ENCODE results near the gene ALDH1L2. TPM values are rescaled to one million over a fixed set of nuclear protein-coding genes. Genes with fewer than 3 reads are reported as not detected.

Gene ALDH1L2
- total RNA-seq, 1 donor from 2014 or later, result 69.2 TPM

DNA sequence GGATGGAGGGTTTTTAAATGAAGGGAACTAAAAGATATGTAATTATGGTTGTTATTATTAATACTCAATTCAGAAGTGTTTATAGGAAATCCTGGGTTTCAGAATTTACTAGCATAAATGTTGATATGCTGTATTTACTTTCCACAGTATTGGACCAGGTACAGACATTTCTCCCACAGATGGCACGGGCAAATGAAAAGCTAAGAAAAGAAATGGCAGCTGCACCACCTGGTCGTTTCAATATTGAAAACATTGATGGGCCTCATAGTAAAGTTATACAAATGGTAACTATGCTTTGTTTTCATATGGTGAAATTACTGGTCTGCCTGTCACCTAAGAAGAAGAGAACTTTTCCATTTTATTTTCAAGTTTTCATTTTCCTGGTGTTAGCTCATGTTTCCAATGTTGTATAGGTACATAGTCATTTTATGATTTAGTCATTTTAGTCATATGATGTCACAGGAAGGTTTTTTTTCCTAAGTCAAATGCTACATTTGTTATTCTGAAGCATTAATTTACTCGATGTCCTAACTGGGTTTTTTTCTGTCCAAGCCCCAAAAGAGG is 92.6 kb downstream of the ALDH1L2 start:
- H3K4me1 ChIP-seq (ENCODE audit: insufficient read depth, low read length), result peaks cover 12% of the 10 kb centered on the region
- H3K27me3 ChIP-seq (ENCODE audit: insufficient read depth, low read length), result no peaks in the 10 kb centered on the region
- Mint-ChIP-seq H3K36me3 (ENCODE audit: low read depth, unreplicated experiment) (peaks cover 32% of the 10 kb centered on the region), H3K4me3 (ENCODE audit: unreplicated experiment) (no peak overlapping the region), H3K27me3 (ENCODE audit: low read depth, unreplicated experiment) (no peaks in the 10 kb centered on the region), H3K9me3 (ENCODE audit: unreplicated experiment) (no peaks in the 10 kb centered on the region), H3K27ac (ENCODE audit: unreplicated experiment) (no peak overlapping the region), H3K4me1 (ENCODE audit: low read depth, unreplicated experiment) (peaks cover 12% of the 10 kb centered on the region)
- DNase-seq (ENCODE audit: low read depth) (no peak), FAIRE-seq (no peak)
- no peak overlapping the region for H3K9ac ChIP-seq (ENCODE audit: low read length)
- H3K4me2 ChIP-seq (ENCODE audit: low read length), result no peak overlapping the region
- no peak for TF ChIP-seq EZH2 (IDR thresholded peaks at IDR 0.05; ENCODE audit: insufficient read depth, low read length)
- TF ChIP-seq, protein P1, sequence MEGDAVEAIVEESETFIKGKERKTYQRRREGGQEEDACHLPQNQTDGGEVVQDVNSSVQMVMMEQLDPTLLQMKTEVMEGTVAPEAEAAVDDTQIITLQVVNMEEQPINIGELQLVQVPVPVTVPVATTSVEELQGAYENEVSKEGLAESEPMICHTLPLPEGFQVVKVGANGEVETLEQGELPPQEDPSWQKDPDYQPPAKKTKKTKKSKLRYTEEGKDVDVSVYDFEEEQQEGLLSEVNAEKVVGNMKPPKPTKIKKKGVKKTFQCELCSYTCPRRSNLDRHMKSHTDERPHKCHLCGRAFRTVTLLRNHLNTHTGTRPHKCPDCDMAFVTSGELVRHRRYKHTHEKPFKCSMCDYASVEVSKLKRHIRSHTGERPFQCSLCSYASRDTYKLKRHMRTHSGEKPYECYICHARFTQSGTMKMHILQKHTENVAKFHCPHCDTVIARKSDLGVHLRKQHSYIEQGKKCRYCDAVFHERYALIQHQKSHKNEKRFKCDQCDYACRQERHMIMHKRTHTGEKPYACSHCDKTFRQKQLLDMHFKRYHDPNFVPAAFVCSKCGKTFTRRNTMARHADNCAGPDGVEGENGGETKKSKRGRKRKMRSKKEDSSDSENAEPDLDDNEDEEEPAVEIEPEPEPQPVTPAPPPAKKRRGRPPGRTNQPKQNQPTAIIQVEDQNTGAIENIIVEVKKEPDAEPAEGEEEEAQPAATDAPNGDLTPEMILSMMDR (IDR thresholded peaks at IDR 0.05; ENCODE audit: insufficient read depth, low read depth, low read length), result no peak
- peaks cover 22% of the 10 kb centered on the region for H4K20me1 ChIP-seq (ENCODE audit: insufficient read depth, low read length)
- H3K9me3 ChIP-seq (ENCODE audit: insufficient read depth, low read depth, low read length), result no peaks in the 10 kb centered on the region
- peaks cover 29% of the 10 kb centered on the region for H3K79me2 ChIP-seq (ENCODE audit: insufficient read depth, low read length)
- H3K36me3 ChIP-seq (ENCODE audit: insufficient read depth, low read length), result peaks cover 21% of the 10 kb centered on the region
- H2AFZ ChIP-seq (ENCODE audit: low read depth, low read length), result no peak overlapping the region
- H3K27ac ChIP-seq (ENCODE audit: low read depth, low read length), result no peak overlapping the region
- H3K4me3 ChIP-seq (ENCODE audit: insufficient read depth, low read depth, low read length), result no peak overlapping the region

DNA sequence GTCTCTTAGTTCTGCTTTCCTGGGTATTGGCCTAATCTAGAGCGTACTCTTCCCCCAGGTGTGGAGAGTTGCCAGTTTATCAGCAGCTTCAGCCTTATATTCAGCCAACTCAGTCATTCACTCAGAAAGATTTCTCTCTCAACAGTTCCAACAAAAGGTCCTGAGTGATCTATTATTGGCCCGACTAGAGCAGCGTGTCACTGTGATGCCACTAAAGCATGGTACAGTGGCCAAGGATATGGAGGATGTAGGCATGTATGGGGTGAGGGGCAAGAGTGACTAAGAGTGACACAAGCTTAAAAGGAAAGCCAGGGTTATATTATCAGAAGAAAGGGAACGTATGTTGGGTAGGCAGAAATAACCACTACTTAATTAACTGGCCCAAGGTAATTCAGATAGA is 93.3 kb downstream of the ALDH1L2 start:
- no peak overlapping the region for H3K4me3 Mint-ChIP-seq (ENCODE audit: unreplicated experiment)
- Histone ChIP-seq H3K9ac (ENCODE audit: low read length) (no peak overlapping the region), H3K9me3 (ENCODE audit: insufficient read depth, low read depth, low read length) (no peaks in the 10 kb centered on the region), H3K79me2 (ENCODE audit: insufficient read depth, low read length) (peaks cover 30% of the 10 kb centered on the region), H4K20me1 (ENCODE audit: insufficient read depth, low read length) (peaks cover 22% of the 10 kb centered on the region), H3K36me3 (ENCODE audit: insufficient read depth, low read length) (peaks cover 19% of the 10 kb centered on the region), H3K4me3 (ENCODE audit: insufficient read depth, low read depth, low read length) (no peak overlapping the region), H3K27ac (ENCODE audit: low read depth, low read length) (no peak overlapping the region), H3K27me3 (ENCODE audit: insufficient read depth, low read length) (no peaks in the 10 kb centered on the region), H2AFZ (ENCODE audit: low read depth, low read length) (no peak overlapping the region), H3K4me2 (ENCODE audit: low read length) (no peak overlapping the region), H3K4me1 (ENCODE audit: insufficient read depth, low read length) (peaks cover 13% of the 10 kb centered on the region)
- peaks cover 12% of the 10 kb centered on the region for H3K4me1 Mint-ChIP-seq (ENCODE audit: low read depth, unreplicated experiment)
- H3K9me3 Mint-ChIP-seq (ENCODE audit: unreplicated experiment), result no peaks in the 10 kb centered on the region
- no peak overlapping the region for H3K27ac Mint-ChIP-seq (ENCODE audit: unreplicated experiment)
- no peak for DNase-seq (ENCODE audit: low read depth)
- H3K36me3 Mint-ChIP-seq (ENCODE audit: low read depth, unreplicated experiment), result peaks cover 31% of the 10 kb centered on the region
- no peak for FAIRE-seq
- no peaks in the 10 kb centered on the region for H3K27me3 Mint-ChIP-seq (ENCODE audit: low read depth, unreplicated experiment)
- TF ChIP-seq, protein P1 (IDR thresholded peaks at IDR 0.05; ENCODE audit: insufficient read depth, low read depth, low read length), result no peak
- TF ChIP-seq EZH2 (IDR thresholded peaks at IDR 0.05; ENCODE audit: insufficient read depth, low read length), result no peak

All from astrocyte (in vitro differentiated cells and primary cell).